IPS-NIHi11 (cell line): ENCODE results near the gene TNIK.

ENCODE experiments used
- DNase-seq: peaks from one replicate; pipeline ENCODE4 v3.0.0; 2012; ENCODE audit warnings: mixed read lengths, low spot score

Gene TNIK

DNA sequence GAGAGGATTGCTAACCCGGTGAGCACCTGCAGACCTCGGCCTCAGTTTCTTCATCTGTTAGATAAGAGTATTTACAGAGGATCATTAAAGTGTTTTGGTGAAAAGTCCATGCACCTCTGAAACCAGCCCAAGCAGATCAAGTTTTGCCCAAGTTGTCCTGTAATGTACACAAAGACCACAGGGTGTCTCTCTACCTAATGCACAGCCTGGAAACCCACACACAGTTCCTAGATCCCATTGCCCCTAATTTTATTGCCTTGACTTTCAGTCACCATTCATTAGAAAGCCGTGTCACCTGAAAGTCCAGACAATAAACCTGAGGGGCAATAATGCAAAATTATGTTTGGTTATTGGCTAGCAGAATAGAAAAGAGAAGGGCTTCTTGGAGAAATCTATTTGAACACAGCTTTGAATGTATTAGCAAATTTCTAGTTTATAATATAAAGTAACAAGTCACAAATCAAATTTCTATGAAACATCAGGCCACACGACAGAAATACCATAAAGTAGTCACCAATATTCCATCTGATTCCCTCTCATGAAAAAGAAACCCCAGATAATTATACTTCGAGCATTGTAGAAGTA is 272.4 kb downstream of the TNIK start:
- DNase-seq, result peak; percentile 52

DNA sequence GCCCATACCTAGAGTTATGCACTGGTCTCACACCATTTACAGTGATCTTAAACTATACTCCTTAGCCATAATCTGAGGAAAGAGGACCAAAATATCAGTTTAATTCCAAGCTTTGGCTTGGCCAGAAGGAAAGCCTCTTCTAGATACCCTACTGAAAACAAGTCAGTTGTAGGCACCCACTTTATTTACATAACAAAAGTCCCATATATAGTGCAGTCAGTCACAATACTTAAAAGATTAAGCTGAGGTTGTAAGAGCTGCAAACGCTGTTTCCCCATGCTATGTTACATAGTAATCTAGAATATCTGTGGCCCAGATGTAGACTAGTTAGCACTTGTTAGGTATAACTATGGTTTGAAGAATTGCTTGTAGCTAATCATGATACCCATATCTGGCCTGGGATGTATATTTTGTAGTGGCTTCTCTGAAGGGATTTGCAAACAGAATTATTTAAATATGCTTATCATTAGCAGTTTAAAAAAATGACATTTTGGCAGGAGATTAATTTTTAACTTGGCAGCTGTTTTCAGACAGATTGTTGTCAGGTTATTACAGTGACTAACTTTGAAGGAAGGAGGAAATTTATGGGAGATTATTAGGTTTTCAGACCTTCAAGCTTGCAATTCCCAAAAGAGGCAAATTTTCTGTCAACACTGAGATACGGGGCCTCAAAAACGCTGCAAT is 273.2 kb downstream of the TNIK start:
- DNase-seq, result no peak

DNA sequence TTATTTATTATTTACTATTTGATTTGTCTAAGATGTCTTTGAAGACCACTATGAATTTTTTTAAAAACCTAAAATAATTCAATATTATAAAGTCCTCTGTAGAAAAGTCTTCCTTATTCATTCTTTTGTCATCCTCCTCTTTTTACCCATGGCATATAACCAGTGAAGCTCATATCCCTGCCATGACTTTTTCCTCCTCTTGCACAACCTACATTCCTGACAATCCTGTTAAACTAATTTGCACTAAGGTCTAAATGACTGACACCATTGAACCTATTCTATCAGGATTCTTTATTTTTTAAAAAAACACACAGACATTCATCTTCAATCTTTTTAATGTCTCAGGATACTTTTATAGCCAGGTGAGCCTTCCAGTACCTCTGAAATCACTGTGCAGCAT is 273.8 kb downstream of the TNIK start:
- DNase-seq, result no peak

DNA sequence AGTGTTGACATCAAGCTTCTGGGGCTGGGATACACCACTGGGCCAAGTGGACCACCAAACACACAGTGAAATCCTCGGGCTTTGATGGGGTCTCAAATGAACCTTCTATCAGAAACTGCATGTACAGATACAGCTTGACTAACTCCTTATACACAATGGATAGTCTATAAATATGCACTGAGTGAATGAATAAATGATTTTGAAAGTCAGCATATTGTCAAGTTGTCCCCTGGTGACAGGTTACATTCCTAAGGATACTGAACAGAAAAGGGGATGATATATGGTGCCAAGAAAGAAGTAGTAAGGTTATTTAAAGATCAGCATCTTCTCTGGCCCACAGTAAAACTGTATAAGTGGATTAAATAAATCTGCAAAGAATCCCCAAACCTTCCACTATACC is 274.2 kb downstream of the TNIK start:
- no peak for DNase-seq

DNA sequence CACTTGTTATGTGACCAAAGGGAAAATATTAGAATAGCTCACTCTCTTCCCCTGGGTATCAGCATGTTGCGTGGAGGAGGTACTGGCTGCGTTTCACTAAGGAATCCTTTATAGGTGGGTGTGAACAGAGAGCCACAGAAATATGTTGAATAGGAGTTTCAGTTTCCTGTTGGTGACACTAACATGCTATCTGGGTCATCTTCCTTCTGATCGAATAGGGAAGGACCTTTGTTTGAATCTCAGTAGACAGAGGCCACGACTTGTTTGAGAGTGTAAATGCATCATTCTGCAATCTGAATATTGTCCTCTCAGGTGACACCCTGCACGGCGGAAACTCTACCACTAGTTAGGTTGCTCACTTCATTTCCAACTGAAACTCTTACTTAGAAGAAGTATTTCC is 275.8 kb downstream of the TNIK start:
- DNase-seq, result no peak

DNA sequence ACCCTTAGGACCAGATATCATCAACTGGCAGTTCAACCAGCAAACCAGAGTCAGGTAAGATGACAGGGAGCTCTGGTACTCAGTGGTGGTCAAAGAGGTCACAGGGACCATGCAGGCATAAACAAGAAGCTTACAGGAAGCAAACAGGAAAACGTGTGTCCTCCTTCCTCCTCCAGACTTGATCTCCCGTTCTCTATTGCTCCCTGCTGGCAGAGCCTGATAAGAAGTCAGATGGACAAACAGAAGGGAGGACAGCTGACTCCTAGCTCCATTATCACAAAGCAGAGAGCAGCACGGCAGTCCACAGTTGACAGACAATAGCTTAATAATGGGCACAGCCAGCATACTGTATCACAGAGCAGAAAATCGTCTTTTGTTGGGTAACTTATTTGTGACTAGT is 277.2 kb downstream of the TNIK start:
- DNase-seq, result no peak

DNA sequence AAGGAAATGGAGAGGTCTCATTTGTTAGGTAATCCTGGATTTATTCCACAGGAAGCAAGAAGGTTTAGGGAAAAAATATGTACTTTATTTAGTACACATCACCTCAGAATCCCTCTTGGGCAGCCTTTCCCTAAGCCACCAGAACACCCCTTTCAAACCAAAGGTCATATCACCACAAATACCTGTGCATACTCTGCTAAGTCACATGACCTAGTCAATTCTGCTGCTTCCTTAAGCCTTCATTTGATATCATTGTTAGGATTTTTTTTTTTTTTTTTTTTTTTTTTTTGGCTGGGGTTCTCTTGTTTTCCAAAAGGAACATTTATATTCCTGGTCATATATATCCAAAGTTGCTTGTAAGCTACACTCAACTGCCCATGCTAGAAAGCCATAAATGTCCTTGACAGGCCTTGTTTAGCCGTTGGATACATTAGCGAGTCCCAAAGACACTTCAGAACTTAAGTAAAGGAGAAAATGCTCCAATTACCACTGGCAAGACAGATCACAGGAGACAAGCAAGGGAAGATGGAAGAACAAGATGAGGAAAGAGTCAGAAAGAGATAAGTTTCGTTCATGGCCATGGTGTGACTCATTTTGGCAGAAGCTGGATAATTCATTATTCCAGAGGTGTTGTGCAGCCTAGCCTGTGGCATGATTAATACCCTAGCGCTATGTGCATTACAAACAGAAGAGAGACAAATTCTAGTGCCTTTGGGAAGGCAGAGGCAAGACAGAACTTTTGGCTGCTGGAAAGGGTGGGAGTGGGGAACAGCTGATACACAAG is 278.1 kb downstream of the TNIK start:
- DNase-seq, result no peak

DNA sequence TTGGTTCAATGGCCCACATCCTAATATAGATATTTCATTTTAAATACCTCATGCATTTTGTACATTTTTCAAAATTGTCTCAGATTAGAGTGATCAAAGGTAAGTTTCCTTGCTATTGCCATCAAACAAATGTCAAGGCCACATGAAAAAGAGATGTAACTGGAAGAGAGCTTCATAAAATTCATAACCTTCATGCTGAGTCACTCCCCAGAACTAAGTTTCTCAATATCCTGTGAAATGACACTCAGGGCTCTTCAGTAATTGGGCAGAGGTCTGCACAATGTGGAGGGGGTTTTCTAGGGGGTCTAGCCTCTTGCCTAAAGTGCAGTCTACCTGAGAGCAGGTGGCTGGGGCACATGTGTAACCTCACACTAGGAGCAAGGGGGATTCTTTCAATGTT is 281.5 kb downstream of the TNIK start:
- DNase-seq, result no peak

DNA sequence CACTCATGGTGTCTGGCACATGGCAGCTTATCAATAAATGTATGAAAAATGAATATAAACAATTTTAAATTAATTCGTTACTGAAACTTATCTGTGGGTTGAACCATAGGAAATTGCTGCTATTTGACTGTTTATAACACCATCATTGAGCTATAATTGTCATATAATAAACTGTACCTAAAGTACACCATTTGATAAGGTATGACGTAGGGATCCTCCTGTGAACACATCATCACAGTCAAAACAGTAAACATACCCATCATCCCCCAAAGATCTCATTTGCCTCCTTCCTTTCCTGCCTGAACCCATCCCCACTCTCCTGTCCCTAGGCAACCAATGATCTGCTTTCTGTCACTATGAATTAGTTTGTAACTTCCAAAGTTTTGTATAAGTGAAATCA is 282.7 kb downstream of the TNIK start:
- no peak for DNase-seq

GRCh38 chr3:171177056-171177455 is 283.1 kb downstream of the TNIK start:
- no peak for DNase-seq

DNA sequence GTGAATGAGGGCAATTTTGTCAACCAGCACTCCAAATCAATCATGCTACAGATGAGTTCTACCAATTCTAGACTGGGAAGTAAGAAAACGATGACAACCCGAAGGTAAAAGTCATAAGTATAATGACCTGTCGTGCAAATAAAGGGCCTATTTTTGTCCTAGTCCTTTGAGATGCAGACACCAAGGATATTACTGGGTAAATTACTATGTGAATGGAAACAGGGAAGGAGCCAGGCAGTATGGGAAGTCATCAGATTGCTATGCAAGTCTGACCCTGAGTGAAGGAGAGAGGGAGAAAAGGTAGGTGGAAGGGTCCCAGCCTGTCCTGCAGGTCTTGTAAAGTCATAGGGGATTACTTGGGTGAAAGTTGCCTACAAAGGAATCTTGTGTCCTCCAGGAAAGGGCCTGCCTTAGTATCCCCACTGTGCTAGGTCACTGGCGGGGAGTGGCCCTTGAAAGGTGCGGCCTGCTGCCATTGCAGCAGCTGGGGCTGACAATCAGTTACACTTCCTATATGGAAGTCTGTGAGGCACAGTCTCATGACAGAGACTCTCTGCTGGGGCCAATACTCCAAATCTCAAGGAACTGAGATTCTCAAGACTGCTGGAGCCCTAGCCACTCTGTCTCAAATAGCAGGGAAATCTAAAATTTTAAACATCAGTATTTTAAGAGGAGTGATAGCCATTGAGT is 283.8 kb downstream of the TNIK start:
- no peak for DNase-seq

- DNase-seq, result no peak
Measured at GRCh38 chr3:171175741-171176234, 284.4 kb downstream of the TNIK start.

DNA sequence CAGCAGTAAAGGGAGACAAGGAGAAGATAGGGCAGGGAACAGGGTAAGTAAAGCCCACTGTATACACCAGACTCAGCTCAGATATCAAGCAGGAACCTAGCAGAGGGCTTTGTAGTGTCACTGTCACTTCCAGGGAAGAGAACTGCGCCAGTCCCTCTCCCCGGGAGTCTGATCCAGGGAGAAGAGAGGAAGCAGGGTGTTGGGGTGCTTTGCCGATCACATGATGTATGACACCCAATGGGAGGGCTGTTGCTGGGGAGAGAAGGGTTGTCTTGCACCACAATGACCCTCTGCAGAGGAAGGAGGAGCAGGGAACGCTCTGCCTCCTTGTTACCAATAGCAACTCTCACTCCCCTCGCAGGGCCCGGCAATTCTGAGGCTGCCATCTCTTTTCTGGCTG is 286.5 kb downstream of the TNIK start:
- DNase-seq, result peak; percentile 69

DNA sequence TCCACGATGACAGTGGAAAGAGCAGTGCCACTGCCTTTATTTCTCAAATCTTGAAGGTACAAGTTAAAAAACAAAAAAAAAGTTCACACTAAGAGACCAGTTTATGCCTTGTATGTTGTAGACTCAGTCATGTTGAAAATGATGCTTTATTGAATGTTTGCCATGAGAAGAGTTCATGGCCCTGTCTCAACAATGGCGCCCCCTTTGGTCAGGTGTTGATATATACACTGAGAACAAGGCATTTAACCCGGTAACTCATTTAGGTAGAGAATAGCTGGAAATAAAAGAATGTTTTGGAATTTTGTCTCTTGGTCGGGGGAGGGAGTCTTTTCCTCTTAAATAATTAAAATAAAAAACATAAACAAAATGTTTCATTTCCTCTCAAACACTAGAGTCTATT is 288.1 kb downstream of the TNIK start:
- peak; percentile 33 for DNase-seq

DNA sequence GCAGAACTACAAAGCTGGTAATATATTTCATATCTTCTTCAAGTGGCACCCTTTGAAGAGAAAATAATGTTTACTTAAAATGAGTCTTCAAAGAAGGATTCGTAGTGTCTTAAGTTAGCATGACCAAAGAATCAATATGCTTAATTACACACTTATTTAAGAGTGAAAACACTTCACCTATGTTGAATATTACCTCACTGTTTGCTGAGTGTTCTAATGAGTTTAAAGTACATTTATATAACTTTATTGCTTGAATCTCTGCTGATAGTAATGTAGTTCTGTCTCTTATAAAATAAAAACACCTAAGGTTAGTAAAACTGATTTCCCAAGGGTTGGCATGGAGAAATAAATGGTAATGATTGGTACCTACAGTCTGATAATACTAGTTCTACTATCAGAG is 290.3 kb downstream of the TNIK start:
- no peak for DNase-seq

GRCh38 chr3:171169443-171169842 is 290.8 kb downstream of the TNIK start:
- no peak for DNase-seq

DNA sequence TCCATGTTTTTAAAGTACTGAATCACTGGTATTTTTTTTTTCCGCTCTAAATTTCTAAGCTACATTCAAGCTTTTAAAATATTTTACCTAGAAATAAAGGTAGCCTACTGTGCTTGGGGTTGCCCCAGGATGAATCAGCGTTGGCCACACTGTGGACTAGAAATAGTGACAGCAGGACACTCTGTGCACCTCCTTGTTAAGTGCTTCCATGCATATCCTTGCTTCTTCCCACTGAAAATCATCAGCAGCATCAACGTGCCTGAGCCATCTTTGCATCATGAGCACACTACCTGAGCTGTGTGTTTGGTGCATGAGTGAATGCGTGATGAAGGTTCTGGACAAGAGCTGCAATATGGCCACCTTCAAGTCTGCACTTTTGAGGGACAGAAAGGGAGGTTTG is 291.7 kb downstream of the TNIK start:
- DNase-seq, result no peak

- peak; percentile 58 for DNase-seq
Measured at GRCh38 chr3:171168086-171168485, 292.1 kb downstream of the TNIK start.

DNA sequence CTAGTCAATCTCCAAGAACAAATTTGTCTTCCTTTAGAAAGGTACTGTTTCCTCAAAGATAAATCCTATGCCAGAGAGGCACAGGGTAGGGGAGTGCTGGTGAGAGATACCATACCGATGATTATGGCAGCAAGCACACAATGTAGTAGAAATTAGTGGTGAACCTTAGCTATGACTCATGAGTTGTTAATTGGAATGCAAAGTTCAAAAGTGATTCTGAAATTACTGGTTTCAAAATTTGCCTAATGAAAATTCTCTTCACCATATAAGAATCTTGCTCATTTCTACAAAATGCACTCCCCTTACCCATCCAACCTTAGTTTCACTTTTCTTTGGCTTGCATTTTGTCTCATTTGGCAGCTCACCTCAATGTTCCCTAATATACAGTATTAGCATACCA is 294.2 kb downstream of the TNIK start:
- DNase-seq, result no peak

DNA sequence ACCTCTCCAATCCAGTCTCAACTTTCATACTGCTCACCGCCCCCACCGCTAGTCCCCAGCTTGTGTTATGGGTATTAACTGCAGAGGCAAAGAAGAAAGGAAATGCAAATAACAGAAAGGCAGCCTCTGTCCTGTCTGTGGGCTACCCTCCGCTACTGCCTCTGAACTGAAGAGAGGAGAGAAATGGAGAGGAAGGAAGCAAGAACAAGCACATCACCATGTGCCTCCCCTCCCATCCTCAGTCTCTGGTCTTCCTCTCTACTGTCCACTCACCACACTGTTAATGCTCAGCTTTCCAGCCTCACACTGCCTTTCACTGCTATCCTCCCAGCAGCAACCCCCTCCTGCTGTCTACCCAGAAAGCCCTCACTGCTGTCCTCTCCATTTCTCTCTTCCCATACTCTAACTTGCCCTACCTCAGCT is 294.7 kb downstream of the TNIK start:
- DNase-seq, result peak; percentile 43

DNA sequence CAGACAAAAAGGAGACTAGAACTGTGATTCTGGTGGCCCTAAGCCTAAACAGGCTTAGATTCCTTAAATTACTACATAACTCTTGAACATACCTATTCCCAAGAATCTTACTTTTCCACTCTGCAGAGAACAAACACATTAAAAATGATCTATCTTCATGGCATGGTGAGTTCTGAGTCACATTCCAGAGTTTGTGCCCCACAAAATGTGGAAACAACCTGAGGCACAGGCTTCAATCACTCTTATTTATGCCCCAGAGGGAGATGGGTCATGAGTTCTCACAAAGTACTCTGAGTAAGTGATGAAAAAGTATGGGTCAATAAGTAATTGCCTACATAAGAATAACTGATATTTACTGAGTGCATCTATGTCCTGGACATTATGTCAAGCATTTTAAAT is 296.1 kb downstream of the TNIK start:
- DNase-seq, result no peak
